Spleen (tissue), 7 donors: ENCODE results near the gene RAD51B.

Experiments
- CTCF ChIP-seq, 11 experiments: fragments of 200-600 bp in 7 of 11; fragments of 450-650 bp in 4 of 11; sonication (generic) in 4 of 11; IDR thresholded peaks in 8 of 11; conservative IDR thresholded peaks in 3 of 11; 1 replicate in 7 of 11; 2 replicates in 4 of 11; pipeline versions ENCODE4 v1.4.0 to v1.8.0; 2016 to 2021; ENCODE audit warnings: antibody characterized with exemption in 11 of 11, inconsistent platforms in 4 of 11, mild to moderate bottlenecking in 1 of 11
- POLR2AphosphoS5 ChIP-seq, 3 donors: sonication (generic); formaldehyde crosslinking; IDR thresholded peaks; one replicate each; pipeline ENCODE4 v1.5.1; 2017; ENCODE audit warnings: antibody characterized with exemption in 3 of 3
- donor health status: DM: no; HTN: no; CAD: no; lungs with moderate emphysema.
- donor health status: DM: no; HTN: no; CAD: no.
- donor health status: DM: no; HTN: no; CAD: no.

GRCh38 chr14:68634332-68634731 is 814.8 kb downstream of the RAD51B start:
- no peak for TF ChIP-seq CTCF (IDR thresholded peaks at IDR 0.05 in 8 of 11, conservative IDR thresholded peaks at IDR 0.05 in 3 of 11)
- TF ChIP-seq POLR2AphosphoS5 (IDR thresholded peaks at IDR 0.05), result no peak
